ENCODE data around the gene PLIN5. TPM values are rescaled to one million over a fixed set of nuclear protein-coding genes. Genes with fewer than 3 reads are reported as not detected.

Gene PLIN5
- total RNA-seq, 1 experiment from 2014 or later: 3.9 TPM

DNA sequence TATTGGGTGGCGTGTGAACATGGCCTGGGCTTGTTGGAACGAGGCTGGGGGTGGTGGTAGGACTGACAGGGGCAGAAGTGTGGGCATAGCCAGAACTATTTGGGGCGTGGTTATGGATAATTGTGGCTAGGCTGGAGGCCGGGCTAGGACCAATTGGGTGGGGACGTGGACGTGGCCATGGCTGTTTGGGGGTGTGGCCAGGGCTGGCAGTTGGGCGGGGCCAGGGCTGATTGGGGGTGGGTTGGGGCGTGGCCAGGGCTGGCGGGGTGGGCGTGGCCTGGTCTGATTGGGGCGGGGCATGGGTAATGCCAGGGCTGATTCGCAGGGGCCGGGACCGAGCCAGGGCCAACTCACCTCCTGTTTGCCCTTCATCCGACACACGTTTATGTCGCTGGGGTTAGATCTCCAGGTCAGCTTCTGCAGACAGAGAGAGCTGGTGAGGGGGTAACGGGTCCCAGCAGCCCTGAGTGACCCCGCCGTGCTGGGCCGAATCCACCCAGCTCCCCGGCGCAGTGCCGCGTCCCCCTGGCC lies 21.6 kb upstream of the PLIN5 start:
- Histone ChIP-seq H2BK5ac (ENCODE audit: insufficient read length, low read length) (no peak overlapping the region), H2AFZ (ENCODE audit: low read length) (no peak overlapping the region), H2AK5ac (ENCODE audit: insufficient read length, low read length) (no peak overlapping the region), H3K14ac (ENCODE audit: insufficient read depth, low read length) (no peak overlapping the region), H3K4ac (ENCODE audit: low read depth, low read length) (no peak overlapping the region), H3K23me2 (ENCODE audit: insufficient read length, low read depth, low read length, poor library complexity, severe bottlenecking) (no peaks in the 10 kb centered on the region), H3K79me2 (ENCODE audit: insufficient read depth, low read length) (no peaks in the 10 kb centered on the region), H3K18ac (ENCODE audit: insufficient read length, low read depth, low read length) (no peak overlapping the region), H3K9me3 (ENCODE audit: control insufficient read depth, low read depth, low read length) (no peaks in the 10 kb centered on the region), H4K5ac (ENCODE audit: insufficient read length, low read depth, low read length) (no peak overlapping the region), H3T11ph (ENCODE audit: low read length) (no peak overlapping the region), H3K79me1 (ENCODE audit: insufficient read depth, low read depth, low read length, poor library complexity, severe bottlenecking) (no peaks in the 10 kb centered on the region), H3K27me3 (ENCODE audit: insufficient read depth, low read length) (no peaks in the 10 kb centered on the region), H2BK20ac (ENCODE audit: low read depth, low read length, poor library complexity, severe bottlenecking) (no peak overlapping the region), H2BK120ac (ENCODE audit: low read depth, low read length, poor library complexity, severe bottlenecking) (no peak overlapping the region), H2BK12ac (ENCODE audit: insufficient read length, low read depth, low read length) (no peak overlapping the region), H3K9ac (ENCODE audit: extremely low read depth, insufficient read length, low read length) (no peak overlapping the region), H3K4me2 (ENCODE audit: insufficient read depth, insufficient read length, low read length) (no peak overlapping the region), H3K56ac (ENCODE audit: insufficient read length, low read depth, low read length) (no peak overlapping the region), H3K23ac (ENCODE audit: insufficient read length, low read depth, low read length) (no peak overlapping the region), H4K8ac (replicated peaks; ENCODE audit: insufficient read length, low read depth, low read length) (no peak overlapping the region), H4K20me1 (ENCODE audit: control insufficient read depth, insufficient read depth, insufficient read length) (peaks cover 6% of the 10 kb centered on the region), H2BK15ac (ENCODE audit: low read depth, low read length) (no peak overlapping the region), H3K4me1 (ENCODE audit: insufficient read depth, low read length) (no peaks in the 10 kb centered on the region; the same call in 1 of the 2 replicates), H4K91ac (ENCODE audit: insufficient read length, low read depth, low read length) (no peak overlapping the region), H3K27ac (ENCODE audit: insufficient read length, low read depth, low read length) (no peak overlapping the region)
- peaks cover 9 to 18% of the 10 kb centered on the region in 2 experiments for H3K4me1 Mint-ChIP-seq
- H3K27me3 Mint-ChIP-seq (ENCODE audit: low read depth): peaks cover 3% of the 10 kb centered on the region
- TF ChIP-seq, protein P1, sequence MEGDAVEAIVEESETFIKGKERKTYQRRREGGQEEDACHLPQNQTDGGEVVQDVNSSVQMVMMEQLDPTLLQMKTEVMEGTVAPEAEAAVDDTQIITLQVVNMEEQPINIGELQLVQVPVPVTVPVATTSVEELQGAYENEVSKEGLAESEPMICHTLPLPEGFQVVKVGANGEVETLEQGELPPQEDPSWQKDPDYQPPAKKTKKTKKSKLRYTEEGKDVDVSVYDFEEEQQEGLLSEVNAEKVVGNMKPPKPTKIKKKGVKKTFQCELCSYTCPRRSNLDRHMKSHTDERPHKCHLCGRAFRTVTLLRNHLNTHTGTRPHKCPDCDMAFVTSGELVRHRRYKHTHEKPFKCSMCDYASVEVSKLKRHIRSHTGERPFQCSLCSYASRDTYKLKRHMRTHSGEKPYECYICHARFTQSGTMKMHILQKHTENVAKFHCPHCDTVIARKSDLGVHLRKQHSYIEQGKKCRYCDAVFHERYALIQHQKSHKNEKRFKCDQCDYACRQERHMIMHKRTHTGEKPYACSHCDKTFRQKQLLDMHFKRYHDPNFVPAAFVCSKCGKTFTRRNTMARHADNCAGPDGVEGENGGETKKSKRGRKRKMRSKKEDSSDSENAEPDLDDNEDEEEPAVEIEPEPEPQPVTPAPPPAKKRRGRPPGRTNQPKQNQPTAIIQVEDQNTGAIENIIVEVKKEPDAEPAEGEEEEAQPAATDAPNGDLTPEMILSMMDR (conservative IDR thresholded peaks at IDR 0.05): no peak
- no CpG with 5 or more reads among the region's 25 CpGs for WGBS (ENCODE audit: extremely low coverage, insufficient read length, low lambda C conversion rate)
- H3K36me3 Mint-ChIP-seq (ENCODE audit: insufficient read depth in 1 of 3, low read depth in 3 of 3): peaks cover 32 to 45% (median 40%) of the 10 kb centered on the region in 3 experiments
- H3K4me3 Mint-ChIP-seq: peak overlapping the region in 1 of 2 experiments; percentile 17; a peak in 1 of 5 replicates
- no peaks in the 10 kb centered on the region; a peak in 1 of 5 replicates for H3K9me3 Mint-ChIP-seq
- peak; percentile 92 for DNase-seq
- H3K27ac Mint-ChIP-seq: no peak overlapping the region; a peak in 1 of 7 replicates
